Measurements from ENCODE around the gene GPR61.

GPR61 gene

DNA sequence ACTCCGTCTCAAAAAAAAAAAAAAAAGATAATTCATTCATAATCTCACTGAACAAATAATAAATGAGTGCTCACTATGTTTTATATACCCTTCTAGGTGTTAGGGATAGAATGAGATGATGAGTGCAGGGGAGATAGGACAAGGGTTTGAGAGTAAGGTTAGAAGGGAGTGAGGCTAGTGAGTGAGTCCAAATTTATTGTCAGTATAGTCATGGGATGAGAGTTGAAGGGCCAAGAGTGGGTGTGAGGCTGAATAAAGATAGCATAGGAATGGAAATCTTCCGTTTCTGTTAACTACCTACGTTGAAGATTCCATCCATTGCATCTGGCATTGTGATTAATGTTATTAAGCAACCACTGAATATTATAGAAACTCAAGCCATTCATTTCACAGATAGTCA lies 25.6 kb downstream of the GPR61 start:
- H3K4me2 ChIP-seq (ENCODE audit: low read length), result no peak overlapping the region

DNA sequence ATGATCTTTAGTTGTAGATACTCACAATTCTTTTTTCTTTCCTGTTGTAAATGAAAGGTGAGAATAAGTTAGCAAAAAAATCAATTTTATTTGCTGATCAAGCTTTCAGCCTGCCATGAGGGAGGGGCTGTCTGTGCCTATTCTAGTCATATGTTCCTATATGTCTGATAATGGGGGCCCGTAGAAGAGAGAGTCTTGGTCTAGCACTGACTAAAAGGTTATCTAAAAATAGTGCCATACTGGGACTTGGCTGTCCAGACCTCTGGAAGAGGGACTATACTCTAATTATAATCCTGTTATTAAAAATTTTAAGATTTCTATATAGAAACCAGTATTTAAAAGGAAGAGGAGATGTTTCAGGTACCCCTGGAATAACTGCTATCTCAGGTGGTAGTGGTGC lies 27.3 kb downstream of the GPR61 start:
- H3K9me3 ChIP-seq (ENCODE audit: low read length), result no peaks in the 10 kb centered on the region
- no peak overlapping the region for H3K9ac ChIP-seq (ENCODE audit: low read length)
- H2AFZ ChIP-seq (ENCODE audit: low read length), result no peak overlapping the region
- H3F3A ChIP-seq (ENCODE audit: insufficient read depth, low read length), result no peaks in the 10 kb centered on the region
- no peaks in the 10 kb centered on the region for H3K36me3 ChIP-seq (ENCODE audit: insufficient read depth, low read length)
- no peaks in the 10 kb centered on the region for H3K27me3 ChIP-seq (ENCODE audit: insufficient read depth, low read length)
- H4K20me1 ChIP-seq (ENCODE audit: insufficient read depth, low read length), result no peaks in the 10 kb centered on the region
- H3K27ac ChIP-seq (ENCODE audit: low read depth, low read length, poor library complexity, severe bottlenecking), result no peak overlapping the region
- peaks cover 67% of the 10 kb centered on the region for H3K79me2 ChIP-seq (ENCODE audit: insufficient read depth, low read length)
- no peak overlapping the region for H3K4me3 ChIP-seq (ENCODE audit: low read depth, low read length, poor library complexity, severe bottlenecking)
- H3K9me2 ChIP-seq (ENCODE audit: low read depth, low read length), result no peaks in the 10 kb centered on the region
- no peak overlapping the region for H3K4me2 ChIP-seq (ENCODE audit: low read length)
- TF ChIP-seq, protein P1, sequence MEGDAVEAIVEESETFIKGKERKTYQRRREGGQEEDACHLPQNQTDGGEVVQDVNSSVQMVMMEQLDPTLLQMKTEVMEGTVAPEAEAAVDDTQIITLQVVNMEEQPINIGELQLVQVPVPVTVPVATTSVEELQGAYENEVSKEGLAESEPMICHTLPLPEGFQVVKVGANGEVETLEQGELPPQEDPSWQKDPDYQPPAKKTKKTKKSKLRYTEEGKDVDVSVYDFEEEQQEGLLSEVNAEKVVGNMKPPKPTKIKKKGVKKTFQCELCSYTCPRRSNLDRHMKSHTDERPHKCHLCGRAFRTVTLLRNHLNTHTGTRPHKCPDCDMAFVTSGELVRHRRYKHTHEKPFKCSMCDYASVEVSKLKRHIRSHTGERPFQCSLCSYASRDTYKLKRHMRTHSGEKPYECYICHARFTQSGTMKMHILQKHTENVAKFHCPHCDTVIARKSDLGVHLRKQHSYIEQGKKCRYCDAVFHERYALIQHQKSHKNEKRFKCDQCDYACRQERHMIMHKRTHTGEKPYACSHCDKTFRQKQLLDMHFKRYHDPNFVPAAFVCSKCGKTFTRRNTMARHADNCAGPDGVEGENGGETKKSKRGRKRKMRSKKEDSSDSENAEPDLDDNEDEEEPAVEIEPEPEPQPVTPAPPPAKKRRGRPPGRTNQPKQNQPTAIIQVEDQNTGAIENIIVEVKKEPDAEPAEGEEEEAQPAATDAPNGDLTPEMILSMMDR (IDR thresholded peaks at IDR 0.05; ENCODE audit: low read length), result no peak
- no peak for TF ChIP-seq EZH2 (IDR thresholded peaks at IDR 0.05; ENCODE audit: borderline replicate concordance, low read length)
- peaks cover 25% of the 10 kb centered on the region for H3K4me1 ChIP-seq (ENCODE audit: insufficient read depth, low read length, severe bottlenecking)

More for the DNA sequence above, 25.6 kb downstream of the GPR61 start:
- no peaks in the 10 kb centered on the region for H3K36me3 ChIP-seq (ENCODE audit: insufficient read depth, low read length)
- no peaks in the 10 kb centered on the region for H3F3A ChIP-seq (ENCODE audit: insufficient read depth, low read length)
- no peaks in the 10 kb centered on the region for H3K27me3 ChIP-seq (ENCODE audit: insufficient read depth, low read length)
- no peak overlapping the region for H3K9ac ChIP-seq (ENCODE audit: low read length)
- no peak overlapping the region for H3K4me3 ChIP-seq (ENCODE audit: low read depth, low read length, poor library complexity, severe bottlenecking)
- TF ChIP-seq EZH2 (IDR thresholded peaks at IDR 0.05; ENCODE audit: borderline replicate concordance, low read length), result no peak
- TF ChIP-seq, protein P1 (IDR thresholded peaks at IDR 0.05; ENCODE audit: low read length), result no peak
- H4K20me1 ChIP-seq (ENCODE audit: insufficient read depth, low read length), result no peaks in the 10 kb centered on the region
- no peaks in the 10 kb centered on the region for H3K9me3 ChIP-seq (ENCODE audit: low read length)
- peaks cover 76% of the 10 kb centered on the region for H3K79me2 ChIP-seq (ENCODE audit: insufficient read depth, low read length)
- peaks cover 25% of the 10 kb centered on the region for H3K4me1 ChIP-seq (ENCODE audit: insufficient read depth, low read length, severe bottlenecking)
- H2AFZ ChIP-seq (ENCODE audit: low read length), result no peak overlapping the region
- no peaks in the 10 kb centered on the region for H3K9me2 ChIP-seq (ENCODE audit: low read depth, low read length)
- H3K27ac ChIP-seq (ENCODE audit: low read depth, low read length, poor library complexity, severe bottlenecking), result no peak overlapping the region

DNA sequence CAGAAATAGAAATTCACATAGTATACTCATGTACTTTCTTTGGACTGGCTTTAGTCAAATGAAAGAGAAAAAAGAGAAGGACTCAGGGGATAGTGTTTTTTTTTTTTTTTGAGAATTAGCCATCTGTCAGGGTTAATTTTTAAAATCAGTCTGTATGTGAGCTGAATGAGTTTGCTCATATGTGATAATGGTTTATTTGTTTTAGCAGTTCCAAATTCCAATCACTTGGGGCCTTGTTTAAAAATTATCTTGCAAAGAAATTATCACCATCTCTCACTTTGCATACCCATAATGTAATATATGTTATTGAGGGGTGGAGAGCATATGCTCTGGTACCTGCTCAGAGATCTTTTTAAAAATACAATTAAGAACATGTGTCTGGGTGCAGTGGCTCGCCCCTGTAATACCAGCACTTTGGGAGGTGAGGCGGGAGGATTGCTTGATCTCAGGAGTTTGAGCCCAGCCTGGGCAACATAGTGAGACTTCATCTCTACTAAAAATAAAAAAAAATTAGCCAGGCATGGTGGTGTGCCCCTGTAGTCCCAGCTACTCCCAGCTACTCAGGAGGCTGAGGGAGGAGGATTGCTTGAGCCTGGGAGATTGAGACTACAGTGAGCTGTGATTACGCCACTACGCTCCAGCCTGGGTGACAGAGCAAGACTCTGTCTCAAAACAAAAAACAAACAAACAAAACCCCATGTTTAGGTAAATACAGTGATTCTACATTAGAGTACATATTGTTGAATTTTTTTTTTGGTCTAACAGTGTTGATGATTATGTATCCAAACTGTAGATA lies 28.4 kb downstream of the GPR61 start:
- Histone ChIP-seq H4K20me1 (ENCODE audit: insufficient read depth, low read length) (no peaks in the 10 kb centered on the region), H3K9ac (ENCODE audit: low read length) (no peak overlapping the region), H3F3A (ENCODE audit: insufficient read depth, low read length) (no peaks in the 10 kb centered on the region), H3K9me3 (ENCODE audit: low read length) (no peaks in the 10 kb centered on the region), H3K27ac (ENCODE audit: low read depth, low read length, poor library complexity, severe bottlenecking) (no peak overlapping the region), H2AFZ (ENCODE audit: low read length) (no peak overlapping the region), H3K27me3 (ENCODE audit: insufficient read depth, low read length) (no peaks in the 10 kb centered on the region), H3K36me3 (ENCODE audit: insufficient read depth, low read length) (no peaks in the 10 kb centered on the region), H3K9me2 (ENCODE audit: low read depth, low read length) (no peaks in the 10 kb centered on the region), H3K4me2 (ENCODE audit: low read length) (no peak overlapping the region), H3K4me1 (ENCODE audit: insufficient read depth, low read length, severe bottlenecking) (peaks cover 18% of the 10 kb centered on the region), H3K4me3 (ENCODE audit: low read depth, low read length, poor library complexity, severe bottlenecking) (no peak overlapping the region), H3K79me2 (ENCODE audit: insufficient read depth, low read length) (peaks cover 58% of the 10 kb centered on the region)
- TF ChIP-seq EZH2 (IDR thresholded peaks at IDR 0.05; ENCODE audit: borderline replicate concordance, low read length), result no peak
- TF ChIP-seq, protein P1 (IDR thresholded peaks at IDR 0.05; ENCODE audit: low read length), result no peak
